GOT3 (cell line): ENCODE data around the gene VEGFD.
"Not testable (repeated sequence)": the region's sequence is repeated elsewhere in the genome, so short reads cannot be mapped to it uniquely, and the experiment has no call there.

Source experiments
- DNase-seq: peaks from one replicate; lab custom pipeline; 2025; ENCODE audit warnings: mixed read lengths; lab: John Stamatoyannopoulos, UW

VEGFD gene

GRCh38 chrX:15305899-15306298, 78.3 kb downstream of the VEGFD start:
- not testable (repeated sequence) for DNase-seq

GRCh38 chrX:15301924-15302323, 82.3 kb downstream of the VEGFD start:
- peak; percentile 23 for DNase-seq

- no peak for DNase-seq
Measured at GRCh38 chrX:15299941-15300851, 84.0 kb downstream of the VEGFD start.

GRCh38 chrX:15298780-15299179, 85.4 kb downstream of the VEGFD start:
- DNase-seq: no peak

- no peak for DNase-seq
Measured at GRCh38 chrX:15298201-15298600, 86.0 kb downstream of the VEGFD start.
